Erythroblast (primary cell): ENCODE results near the gene PDE4D.

Experiments used
- DNase-seq, 2 experiments: peaks; one replicate each; lab custom pipeline; 2025; lab: John Stamatoyannopoulos, UW
- GATA1 ChIP-seq: IDR thresholded peaks from 2 replicates; pipeline ENCODE4 v1.6.1; 2011; ENCODE audit warnings: low read depth, mild to moderate bottlenecking, control low read depth, low read length, moderate library complexity
- POLR2A ChIP-seq: IDR thresholded peaks from 2 replicates; pipeline ENCODE4 v1.6.1; 2011; ENCODE audit warnings: mild to moderate bottlenecking, low read length

The PDE4D gene

DNA sequence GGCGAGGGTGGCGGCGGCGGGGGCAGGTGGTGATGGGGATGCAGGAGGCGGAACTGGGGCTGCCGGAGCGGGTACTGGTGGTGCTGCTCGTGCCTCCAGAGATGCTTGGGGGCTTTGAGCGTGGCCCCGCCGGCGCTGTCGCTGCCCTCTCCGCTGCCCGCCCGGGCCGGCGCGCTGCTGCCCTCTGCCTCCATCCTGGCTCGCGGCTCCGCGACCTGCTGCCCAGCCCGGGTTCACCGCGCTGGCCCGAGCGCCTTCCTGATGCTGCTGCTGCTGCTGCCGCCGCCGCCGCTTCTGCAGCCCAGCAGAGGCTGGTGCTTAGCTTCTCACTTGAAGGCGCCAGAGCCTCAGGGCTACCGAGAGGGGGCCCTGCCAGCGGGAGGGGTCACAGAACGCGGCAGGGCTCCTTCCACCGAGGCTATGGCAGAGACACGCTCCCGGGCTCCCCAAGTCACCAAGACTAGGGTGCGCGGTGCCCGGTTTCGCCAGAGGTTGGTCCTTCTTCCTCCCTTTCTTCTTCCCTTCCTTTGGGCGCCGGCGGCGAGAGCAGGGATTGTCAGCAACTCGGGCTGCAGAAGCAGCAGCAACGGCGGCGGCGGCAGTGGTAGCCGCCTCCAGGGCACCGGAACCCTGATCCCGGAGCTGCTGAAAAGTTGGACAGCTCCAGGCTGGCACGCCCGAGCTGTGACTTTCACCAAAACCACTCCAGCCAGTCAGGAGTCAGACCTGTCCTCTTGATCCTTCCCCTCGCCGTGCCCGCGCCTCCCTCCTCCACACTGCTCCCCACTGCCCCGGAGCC is at the start of gene PDE4D:
PDE4D (minus strand) TSS at position 298 of the 799 bp plus-strand sequence.
- TF ChIP-seq GATA1 = no peak
- TF ChIP-seq POLR2A = no peak
- peak in 1 of 2 experiments; percentile 4 for DNase-seq

DNA sequence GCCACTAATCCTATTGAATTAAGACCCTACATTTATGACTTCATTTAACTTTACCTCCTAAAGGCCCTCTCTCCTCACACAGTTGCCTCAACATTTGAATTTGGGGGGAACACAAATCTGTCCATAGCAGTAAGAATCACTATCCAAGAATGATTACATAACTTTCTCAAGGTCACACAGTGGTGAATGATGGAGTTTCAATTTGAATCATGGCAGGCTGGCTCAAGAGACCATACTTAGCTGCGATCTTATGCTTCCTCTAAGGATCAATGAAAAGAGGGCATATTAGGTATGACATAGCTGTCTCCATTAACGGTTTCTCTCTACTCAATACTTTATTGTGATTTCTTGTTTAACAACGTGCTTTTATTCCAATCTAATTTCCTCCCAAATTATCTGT is 44.1 kb upstream of the PDE4D start:
- TF ChIP-seq POLR2A (no peak), GATA1 (no peak)
- DNase-seq = no peak

DNA sequence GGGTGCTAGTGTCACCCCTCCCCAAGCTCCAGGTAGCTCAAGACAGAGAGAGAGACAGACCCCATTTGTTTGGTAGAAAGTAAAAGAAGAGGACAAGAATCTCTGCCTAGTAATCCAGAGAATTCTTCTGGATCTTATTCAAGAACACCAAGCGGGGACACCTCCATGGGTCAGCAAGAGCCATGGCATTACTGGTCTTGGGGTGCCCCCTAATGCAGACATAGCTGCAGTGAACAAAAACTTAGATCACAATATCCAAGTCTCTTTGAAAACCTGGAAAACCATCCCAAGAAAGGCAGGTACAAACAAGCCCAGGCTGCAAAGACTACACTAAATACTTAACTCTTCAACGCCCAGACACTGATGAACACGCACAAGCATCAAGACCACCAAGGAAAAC is 29.9 kb upstream of the PDE4D start:
- DNase-seq = no peak
- TF ChIP-seq POLR2A (no peak), GATA1 (no peak)

DNA sequence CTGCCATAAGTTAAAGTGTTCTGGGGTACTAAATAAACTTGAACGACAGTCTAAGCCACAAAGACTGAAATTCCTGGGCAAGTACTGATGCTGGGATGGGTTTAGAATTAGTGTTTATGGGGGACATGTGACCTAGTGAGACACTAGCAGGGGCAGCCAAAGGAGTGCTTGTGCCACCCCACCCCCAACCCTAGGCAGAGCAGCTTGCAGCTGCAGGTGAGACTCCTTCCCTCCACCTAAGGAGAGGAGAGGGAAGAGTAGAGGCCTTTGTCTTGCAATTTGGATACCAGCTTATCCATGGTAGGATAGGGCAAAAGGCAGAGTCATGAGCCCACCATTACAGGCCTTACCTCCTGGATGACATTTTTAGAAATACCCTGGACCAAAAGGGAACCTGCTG is 28.7 kb upstream of the PDE4D start:
- TF ChIP-seq POLR2A (no peak), GATA1 (no peak)

DNA sequence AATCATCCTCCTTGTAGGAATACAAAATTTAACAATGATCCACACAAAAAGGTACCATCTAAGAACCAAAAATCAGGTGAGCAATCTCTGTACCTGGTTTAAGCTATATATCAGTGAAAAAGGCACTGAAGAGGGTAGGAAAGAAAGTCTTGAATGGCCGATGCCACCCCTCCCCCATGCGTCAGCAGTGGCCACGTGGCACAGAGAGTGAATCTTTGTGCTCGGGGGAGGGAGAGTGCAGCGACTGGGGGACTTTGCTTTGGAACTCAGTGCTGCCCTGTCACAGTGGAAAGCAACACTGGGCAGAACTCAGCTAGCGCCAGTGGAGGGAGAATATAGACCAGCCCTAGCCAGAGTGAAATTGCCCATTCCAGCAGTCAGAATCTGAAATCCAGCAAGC is 28.3 kb upstream of the PDE4D start:
- no peak for DNase-seq
- TF ChIP-seq POLR2A (no peak), GATA1 (no peak)

More for the DNA sequence above, 28.7 kb upstream of the PDE4D start:
- no peak for DNase-seq

DNA sequence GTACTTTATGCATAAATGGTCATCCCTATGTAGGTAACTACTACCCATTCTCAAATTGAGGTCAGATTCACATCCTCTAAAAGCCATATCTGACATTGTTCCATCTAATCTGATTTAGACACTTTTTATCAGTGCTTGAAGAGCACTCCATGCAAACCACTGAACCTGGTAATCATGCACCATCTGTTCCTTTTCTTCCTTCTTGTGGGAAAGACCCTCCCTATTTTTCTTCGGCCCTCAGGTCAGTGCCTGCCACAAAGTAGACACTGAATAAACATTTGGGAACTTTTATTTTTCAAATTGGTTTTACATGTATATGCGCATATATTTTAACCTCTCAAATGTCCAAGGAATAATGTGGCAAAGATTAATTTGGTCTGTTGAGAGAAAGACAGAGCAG is 26.0 kb upstream of the PDE4D start:
- DNase-seq = no peak
- no peak for TF ChIP-seq GATA1
- TF ChIP-seq POLR2A = no peak

DNA sequence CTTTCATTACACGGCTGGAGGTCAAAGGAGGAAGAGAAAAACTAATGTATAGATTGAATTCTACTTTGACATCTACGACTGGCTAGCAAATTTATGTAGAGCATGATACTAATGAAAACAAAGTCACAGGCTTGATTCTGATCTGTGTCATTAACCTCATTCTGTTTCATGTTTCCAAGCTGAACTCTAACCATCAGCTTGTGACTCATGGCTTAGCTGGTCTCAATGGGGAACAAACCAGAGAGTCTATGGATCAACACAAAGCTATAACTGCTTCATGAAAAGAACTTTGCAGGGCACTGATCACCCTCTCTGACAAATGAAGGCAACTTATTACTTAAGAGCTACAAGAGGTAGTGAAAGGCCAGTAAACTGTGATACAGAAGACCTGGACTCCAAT is 23.6 kb upstream of the PDE4D start:
- no peak for TF ChIP-seq POLR2A
- TF ChIP-seq GATA1 = no peak
- DNase-seq = no peak

DNA sequence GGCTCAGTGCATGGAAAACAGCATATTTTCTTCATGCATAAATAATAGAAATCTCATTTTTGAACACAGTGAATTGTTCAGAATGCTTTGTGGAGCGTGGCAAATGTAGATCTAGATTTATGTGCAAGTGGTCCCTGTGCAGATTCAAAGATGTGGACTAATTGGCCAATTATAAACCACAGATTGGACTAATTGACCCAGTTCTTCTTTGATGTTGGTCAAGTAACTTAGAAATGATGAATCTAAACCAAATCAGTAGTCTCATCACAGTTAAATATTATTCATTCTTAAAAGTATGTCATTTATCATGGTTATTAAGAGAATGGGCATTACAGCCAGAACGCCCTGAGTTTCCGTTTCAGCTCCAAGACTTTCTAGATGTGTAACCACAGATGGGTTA is 11.7 kb upstream of the PDE4D start:
- DNase-seq = no peak
- TF ChIP-seq GATA1 (no peak), POLR2A (no peak)

DNA sequence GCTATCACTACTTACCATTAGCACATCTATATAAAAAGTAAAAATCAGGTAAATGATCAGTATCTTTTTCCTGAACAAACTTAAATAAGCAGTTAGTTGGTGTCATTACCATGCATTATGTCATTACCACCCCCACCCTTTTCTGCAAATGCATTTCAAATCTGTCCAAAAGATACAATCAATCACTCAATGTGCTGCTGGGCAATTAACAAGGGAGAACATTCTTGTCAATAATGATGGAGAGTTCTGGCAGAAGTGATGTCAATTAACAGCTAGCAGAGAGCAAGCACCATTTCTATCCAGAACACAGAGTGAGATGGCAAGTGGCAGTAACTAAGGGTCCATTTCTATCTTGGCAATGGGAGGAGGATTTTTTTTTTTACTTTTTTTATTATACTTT is 3.5 kb upstream of the PDE4D start:
- TF ChIP-seq GATA1 = no peak
- no peak for TF ChIP-seq POLR2A
- DNase-seq = no peak

DNA sequence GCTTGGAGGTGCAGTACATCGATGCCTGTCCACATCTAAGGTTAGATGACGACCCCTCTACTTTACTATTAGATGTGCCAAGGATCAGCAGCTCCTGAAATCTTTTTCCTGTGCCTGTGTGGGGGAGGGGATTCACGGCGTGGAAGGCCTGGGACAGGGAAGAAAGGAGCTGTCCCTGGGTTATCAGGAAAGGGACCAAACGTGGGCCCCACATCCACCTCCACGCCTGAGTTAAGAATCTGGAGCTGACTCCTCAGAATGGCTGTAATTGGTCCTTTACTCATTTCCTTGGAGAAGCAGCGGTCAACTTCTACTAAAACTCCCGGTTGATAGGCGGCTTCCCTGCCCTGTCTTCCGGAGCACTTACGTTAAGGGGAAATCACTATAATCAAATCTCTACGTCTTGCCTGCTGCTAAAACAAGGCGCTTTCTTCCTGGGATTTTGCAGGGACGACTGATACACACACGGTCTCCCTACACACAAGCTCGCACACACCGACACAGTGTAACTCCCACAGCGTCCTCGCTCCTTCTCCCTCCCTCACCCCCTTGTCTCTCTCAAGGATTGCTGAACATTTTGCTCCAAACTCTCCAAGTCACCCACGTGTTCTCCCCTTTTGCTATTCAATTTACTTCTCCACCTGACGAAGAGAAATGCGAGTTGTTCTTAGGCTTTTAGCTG is 1.4 kb downstream of the PDE4D start:
- no peak for TF ChIP-seq POLR2A
- TF ChIP-seq GATA1 = no peak
- DNase-seq = no peak

DNA sequence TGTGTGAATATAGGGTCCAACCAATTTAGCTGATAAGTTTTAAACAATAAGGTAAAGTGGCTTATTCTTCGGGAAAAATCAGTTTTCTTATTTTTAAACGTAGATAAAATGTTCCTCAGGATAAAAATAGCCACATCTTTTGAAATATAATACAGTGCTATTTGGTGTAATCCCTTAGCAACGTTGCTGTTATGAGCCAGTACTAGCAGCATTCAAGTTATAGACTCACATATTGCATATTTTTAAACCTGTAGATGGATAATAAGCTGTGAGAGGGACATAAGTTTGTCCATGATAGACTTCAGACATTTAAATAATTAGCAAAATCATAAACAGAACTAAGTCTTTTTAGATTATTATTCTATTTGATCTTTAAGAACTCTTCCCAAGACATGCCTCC is 6.3 kb downstream of the PDE4D start:
- DNase-seq = no peak
- TF ChIP-seq POLR2A (no peak), GATA1 (no peak)

DNA sequence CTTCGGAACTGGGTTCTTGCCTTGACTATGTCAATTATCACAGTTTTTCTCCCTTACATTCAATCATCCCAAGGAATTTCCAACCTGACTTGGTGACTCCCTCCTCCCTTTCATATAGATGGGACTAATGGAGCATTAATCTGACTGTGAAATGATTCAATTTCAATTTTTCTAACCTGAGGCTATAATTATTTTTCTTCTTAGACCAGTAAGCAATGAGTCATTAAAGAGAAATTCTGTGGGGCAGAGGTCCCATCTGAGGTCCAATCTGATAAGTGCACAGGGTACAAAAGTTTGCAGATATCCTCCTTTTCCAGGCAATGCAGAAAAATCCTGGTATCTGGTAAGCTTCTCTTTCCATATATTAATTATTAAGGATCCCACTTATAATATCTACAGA is 18.9 kb downstream of the PDE4D start:
- no peak for DNase-seq
- TF ChIP-seq GATA1 = no peak
- no peak for TF ChIP-seq POLR2A

DNA sequence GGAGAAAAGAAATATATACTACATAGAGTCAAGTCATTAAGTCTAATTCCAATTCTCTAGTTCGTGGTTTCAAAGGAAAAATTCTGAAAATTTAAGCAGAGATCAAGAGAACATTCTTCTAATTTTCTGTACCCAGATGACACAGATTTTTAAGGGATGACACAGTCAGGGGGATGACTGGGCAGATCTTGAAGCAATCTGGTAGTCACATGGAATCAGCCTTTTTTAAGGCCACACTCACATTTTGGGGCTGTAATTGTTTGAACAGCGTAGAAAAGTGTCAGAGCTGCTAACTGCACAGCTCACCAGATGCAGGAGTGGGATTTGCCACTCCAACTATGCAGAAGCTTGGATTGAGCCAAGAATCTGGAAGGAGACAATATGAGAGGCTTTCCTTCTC is 20.4 kb downstream of the PDE4D start:
- no peak for DNase-seq
- TF ChIP-seq GATA1 = no peak
- TF ChIP-seq POLR2A = no peak

DNA sequence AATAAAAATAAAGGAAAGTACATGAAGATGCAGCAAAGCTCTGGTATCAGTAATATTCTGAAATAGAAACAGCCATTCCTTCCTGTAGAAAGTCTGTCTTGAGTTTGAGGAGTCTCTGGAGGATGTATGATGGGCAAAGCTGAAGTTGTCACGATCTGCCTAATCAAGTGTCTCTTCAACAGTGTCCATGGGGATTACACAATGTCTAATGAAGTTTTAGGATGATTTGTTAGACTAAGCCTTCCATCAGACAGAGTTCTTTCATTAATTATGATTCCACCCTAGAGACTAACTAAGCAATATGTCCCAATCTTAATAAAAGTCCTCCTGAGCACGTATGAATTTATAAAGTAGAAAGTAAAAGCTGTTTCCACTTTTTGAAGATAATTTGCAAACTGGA is 26.9 kb downstream of the PDE4D start:
- no peak for DNase-seq
- TF ChIP-seq GATA1 (no peak), POLR2A (no peak)
